ENCODE results near the gene SLFN11. TPM values are rescaled to one million over a fixed set of nuclear protein-coding genes. Genes with fewer than 3 reads are reported as not detected.

Gene SLFN11
- total RNA-seq, 1 experiment from 2014 or later = 0.90 TPM

DNA sequence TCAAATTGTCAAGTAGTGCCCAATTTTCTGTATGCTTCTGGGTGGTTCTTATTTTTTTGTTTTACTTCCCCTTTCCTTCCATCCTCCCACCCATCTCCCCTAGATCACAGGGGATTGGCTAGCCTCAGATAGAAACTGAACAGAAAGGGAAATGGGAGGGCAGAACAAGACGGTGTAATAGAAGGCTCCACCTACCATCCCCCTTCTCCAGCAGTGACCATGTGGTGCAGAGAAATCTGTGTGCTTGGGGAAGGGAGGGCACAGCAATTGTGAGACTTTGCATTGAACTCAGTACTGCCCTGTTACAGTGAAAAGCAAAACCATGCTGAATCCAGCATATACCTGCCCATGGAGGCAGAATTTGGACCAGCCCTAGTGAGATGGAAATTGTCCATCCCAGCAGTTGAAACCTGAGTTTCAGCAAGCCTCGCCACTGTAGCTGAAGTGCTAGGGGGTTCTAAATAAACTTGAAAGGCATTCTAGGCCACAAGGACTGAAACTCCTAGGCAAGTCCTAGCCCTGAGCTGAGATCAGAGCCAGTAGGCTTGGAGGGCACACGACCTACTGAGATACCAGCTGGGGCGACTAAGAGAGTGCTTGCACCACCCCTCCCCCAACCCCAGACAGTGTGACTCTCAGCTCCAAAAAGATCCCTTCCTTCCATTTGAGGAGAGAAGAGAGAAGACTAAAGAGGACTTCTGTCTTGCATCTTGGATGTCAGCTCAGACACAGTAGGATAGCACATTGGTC lies 5.2 kb downstream of the SLFN11 start:
- no peak overlapping the region for H2BK12ac ChIP-seq (ENCODE audit: insufficient read length, low read depth, low read length)
- Mint-ChIP-seq H3K4me1 (peaks cover 9 to 10% of the 10 kb centered on the region in 2 experiments), H3K4me3 (no peak overlapping the region), H3K27me3 (ENCODE audit: low read depth) (peaks cover 74% of the 10 kb centered on the region), H3K27ac (no peak overlapping the region), H3K36me3 (ENCODE audit: insufficient read depth in 1 of 3, low read depth in 3 of 3) (no peaks in the 10 kb centered on the region; a peak in 1 of 7 replicates), H3K9me3 (peaks cover 3 to 9% of the 10 kb centered on the region in 2 experiments; a peak in 4 of 5 replicates)
- H2BK20ac ChIP-seq (ENCODE audit: low read depth, low read length, poor library complexity, severe bottlenecking) = no peak overlapping the region
- no peak overlapping the region for H3K14ac ChIP-seq (ENCODE audit: insufficient read depth, low read length)
- H2BK5ac ChIP-seq (ENCODE audit: insufficient read length, low read length) = no peak overlapping the region
- DNase-seq = peak; percentile 43
- H3K27me3 ChIP-seq (ENCODE audit: insufficient read depth, low read length) = peaks cover 15% of the 10 kb centered on the region; the same call in 1 of the 2 replicates
- no peaks in the 10 kb centered on the region for H3K79me1 ChIP-seq (ENCODE audit: insufficient read depth, low read depth, low read length, poor library complexity, severe bottlenecking)
- no peak overlapping the region for H3K4ac ChIP-seq (ENCODE audit: low read depth, low read length)
- H3K4me2 ChIP-seq (ENCODE audit: insufficient read depth, insufficient read length, low read length) = no peak overlapping the region
- no peak overlapping the region for H3K18ac ChIP-seq (ENCODE audit: insufficient read length, low read depth, low read length)
- WGBS (ENCODE audit: extremely low coverage, insufficient read length, low lambda C conversion rate) = no CpG with 5 or more reads among the region's 4 CpGs
- no peaks in the 10 kb centered on the region for H3K79me2 ChIP-seq (ENCODE audit: insufficient read depth, low read length)
- H3K56ac ChIP-seq (ENCODE audit: insufficient read length, low read depth, low read length) = no peak overlapping the region
- H3K27ac ChIP-seq (ENCODE audit: insufficient read length, low read depth, low read length) = no peak overlapping the region
- H3K9ac ChIP-seq (ENCODE audit: extremely low read depth, insufficient read length, low read length) = no peak overlapping the region
- peaks cover under 1% of the 10 kb centered on the region for H3K23me2 ChIP-seq (ENCODE audit: insufficient read length, low read depth, low read length, poor library complexity, severe bottlenecking)
- H2AK5ac ChIP-seq (ENCODE audit: insufficient read length, low read length) = no peak overlapping the region
- no peak overlapping the region for H2BK15ac ChIP-seq (ENCODE audit: low read depth, low read length)
- H2BK120ac ChIP-seq (ENCODE audit: low read depth, low read length, poor library complexity, severe bottlenecking) = no peak overlapping the region
- H4K20me1 ChIP-seq (ENCODE audit: control insufficient read depth, insufficient read depth, insufficient read length) = no peaks in the 10 kb centered on the region
- no peak overlapping the region for H3T11ph ChIP-seq (ENCODE audit: low read length)
- H4K8ac ChIP-seq (replicated peaks; ENCODE audit: insufficient read length, low read depth, low read length) = no peak overlapping the region
- no peak overlapping the region for H3K23ac ChIP-seq (ENCODE audit: insufficient read length, low read depth, low read length)
- H2AFZ ChIP-seq (ENCODE audit: low read length) = no peak overlapping the region
- no peaks in the 10 kb centered on the region for H3K9me3 ChIP-seq (ENCODE audit: control insufficient read depth, low read depth, low read length)
- H3K4me1 ChIP-seq (ENCODE audit: insufficient read depth, low read length) = peaks cover 7% of the 10 kb centered on the region; the same call in 1 of the 2 replicates
- H4K5ac ChIP-seq (ENCODE audit: insufficient read length, low read depth, low read length) = no peak overlapping the region
- H4K91ac ChIP-seq (ENCODE audit: insufficient read length, low read depth, low read length) = no peak overlapping the region
- TF ChIP-seq, protein P1, sequence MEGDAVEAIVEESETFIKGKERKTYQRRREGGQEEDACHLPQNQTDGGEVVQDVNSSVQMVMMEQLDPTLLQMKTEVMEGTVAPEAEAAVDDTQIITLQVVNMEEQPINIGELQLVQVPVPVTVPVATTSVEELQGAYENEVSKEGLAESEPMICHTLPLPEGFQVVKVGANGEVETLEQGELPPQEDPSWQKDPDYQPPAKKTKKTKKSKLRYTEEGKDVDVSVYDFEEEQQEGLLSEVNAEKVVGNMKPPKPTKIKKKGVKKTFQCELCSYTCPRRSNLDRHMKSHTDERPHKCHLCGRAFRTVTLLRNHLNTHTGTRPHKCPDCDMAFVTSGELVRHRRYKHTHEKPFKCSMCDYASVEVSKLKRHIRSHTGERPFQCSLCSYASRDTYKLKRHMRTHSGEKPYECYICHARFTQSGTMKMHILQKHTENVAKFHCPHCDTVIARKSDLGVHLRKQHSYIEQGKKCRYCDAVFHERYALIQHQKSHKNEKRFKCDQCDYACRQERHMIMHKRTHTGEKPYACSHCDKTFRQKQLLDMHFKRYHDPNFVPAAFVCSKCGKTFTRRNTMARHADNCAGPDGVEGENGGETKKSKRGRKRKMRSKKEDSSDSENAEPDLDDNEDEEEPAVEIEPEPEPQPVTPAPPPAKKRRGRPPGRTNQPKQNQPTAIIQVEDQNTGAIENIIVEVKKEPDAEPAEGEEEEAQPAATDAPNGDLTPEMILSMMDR (conservative IDR thresholded peaks at IDR 0.05) = no peak

Measured in H9 (cell line).